Effector CD8-positive, alpha-beta T cell (primary cell): ENCODE results near the gene IMPA2.

ENCODE experiments used
- DNase-seq: peaks from one replicate; lab custom pipeline; 2025; lab: John Stamatoyannopoulos, UW

Gene IMPA2

DNA sequence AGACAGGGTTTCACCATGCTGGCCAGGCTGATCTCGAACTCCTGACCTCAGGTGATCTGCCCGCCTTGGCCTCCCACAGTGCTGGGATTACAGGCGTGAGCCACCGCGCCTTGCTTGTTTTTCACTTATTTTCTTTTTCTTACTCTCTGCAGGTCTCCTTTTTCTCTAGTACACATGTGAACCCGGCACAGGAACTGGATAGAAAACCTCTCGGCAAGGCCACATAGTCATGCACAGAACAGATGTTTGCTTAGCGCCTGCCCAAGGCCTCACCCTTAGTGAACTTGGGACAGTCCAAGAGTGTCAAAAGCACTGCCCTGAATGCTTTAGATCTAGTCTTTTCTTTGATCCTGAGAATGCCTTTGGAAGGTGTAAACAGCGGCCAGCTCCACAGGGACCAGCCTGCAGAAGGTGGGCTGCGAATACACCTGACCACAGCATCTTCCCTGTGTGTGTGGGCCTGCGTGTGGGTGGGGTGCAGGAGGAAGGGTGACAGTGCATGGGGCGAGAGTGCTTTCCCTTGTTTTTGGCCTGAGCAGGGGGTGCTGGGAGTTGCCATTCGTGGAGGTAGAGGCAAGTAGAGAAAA lies 27.0 kb downstream of the IMPA2 start:
- DNase-seq: no peak

DNA sequence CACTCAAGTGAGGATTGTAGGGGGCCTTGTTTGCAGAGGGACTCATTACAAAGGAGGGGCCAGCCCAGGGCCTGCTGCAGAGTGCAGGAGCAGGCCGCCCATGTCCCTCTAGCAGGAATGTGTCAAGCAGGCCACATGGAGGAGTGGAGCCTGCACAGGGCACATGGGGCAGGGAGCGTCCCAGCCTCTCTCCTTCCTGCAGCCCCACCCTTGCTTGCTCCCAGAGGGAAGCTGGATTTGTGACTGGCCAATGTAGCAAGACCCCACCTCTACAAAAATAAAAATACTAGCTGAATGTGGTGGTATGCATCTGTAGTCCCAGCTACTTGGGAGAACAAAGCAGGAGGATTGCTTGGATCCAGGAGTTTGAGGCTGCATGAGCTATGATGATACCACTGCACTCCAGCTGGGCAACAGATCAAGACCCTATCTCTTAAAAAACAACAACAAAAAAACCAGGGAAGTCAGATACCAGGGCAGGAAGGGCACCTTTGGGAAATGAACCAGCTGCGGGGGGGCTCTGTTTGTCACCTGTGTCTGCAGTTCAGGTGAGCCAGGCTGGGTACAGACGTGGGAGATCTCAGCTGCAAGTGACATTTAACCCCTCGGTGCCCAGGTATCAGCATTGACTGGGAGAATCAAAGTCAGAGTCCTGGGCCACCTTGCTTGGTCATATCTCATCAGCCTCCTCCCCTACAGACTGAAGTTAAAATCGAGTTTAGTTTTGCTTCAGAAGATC lies 27.7 kb downstream of the IMPA2 start:
- no peak for DNase-seq

GRCh38 chr18:12009581-12010140 lies 28.4 kb downstream of the IMPA2 start:
- DNase-seq: no peak

DNA sequence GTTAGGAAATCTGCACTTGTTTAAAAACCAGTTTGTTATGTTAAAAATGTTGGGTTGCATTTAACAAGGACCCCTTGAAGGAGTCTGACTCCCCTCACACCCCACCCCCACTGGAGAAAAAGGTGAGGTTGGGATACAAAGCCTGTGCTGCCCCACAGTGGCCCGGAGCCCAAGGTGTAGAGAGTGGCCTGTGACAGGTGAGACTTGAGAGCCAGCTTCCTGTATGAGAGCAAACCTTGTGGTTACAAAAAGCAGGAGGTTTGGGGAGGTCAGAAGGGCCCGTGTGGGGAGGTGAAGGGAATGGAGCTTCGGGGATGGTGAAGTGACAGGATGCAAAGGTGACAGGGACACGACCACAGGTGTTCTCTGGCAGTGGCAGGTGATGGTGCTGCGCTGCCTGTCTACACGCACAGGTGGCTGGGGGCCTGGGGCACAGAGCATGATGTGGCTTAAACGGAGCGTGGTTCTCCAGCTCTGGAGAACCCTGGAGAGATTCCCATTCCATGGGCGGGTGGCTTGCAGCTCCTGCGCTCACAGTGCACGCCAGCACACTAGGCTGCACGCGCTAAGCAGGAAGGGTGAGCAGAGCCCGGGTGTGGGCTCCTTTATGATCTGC lies 29.0 kb downstream of the IMPA2 start:
- DNase-seq: no peak

GRCh38 chr18:12011199-12011956 lies 30.1 kb downstream of the IMPA2 start:
- DNase-seq: no peak

- DNase-seq: no peak
These were observed 30.7 kb downstream of the IMPA2 start for GRCh38 chr18:12011957-12012549.

DNA sequence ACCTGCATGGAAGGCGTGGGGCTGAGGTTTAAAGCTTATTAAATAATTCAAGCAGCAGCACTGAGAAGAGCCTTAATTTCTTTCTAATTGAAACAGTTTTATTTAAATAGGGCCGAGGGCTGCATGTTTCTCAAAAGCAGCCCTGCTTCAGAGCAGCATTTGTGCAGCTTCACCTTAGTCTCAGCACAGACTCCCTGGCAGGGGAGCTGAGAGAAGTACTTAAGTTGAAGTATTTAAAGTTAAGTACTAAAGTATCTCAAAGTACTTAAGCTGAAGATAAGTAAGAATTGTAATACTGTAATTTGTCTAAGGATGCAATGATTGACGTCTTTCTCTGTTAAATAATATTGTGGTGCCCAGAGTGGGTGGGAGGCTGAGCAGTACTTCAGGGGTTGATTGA lies 31.4 kb downstream of the IMPA2 start:
- DNase-seq: no peak

- no peak for DNase-seq
These were observed 32.0 kb downstream of the IMPA2 start for GRCh38 chr18:12013186-12013916.

DNA sequence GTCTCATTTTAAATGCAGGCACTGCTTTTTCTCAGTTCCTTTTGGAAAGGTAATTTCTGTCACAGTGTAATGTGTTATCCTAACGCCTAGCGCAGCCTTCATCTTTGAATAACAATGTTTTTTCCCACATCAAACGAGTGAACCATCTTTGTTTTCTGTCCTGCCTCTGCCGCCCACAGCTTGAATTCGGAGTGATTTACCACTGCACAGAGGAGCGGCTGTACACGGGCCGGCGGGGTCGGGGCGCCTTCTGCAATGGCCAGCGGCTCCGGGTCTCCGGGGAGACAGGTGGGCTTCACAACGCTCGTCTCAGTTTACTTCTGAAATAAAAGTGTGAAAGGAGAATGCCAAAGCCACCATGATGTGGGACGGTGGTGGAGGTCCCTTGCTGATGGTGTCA lies 32.8 kb downstream of the IMPA2 start:
- no peak for DNase-seq

- no peak for DNase-seq
These were observed 33.5 kb downstream of the IMPA2 start for GRCh38 chr18:12014521-12015415.

DNA sequence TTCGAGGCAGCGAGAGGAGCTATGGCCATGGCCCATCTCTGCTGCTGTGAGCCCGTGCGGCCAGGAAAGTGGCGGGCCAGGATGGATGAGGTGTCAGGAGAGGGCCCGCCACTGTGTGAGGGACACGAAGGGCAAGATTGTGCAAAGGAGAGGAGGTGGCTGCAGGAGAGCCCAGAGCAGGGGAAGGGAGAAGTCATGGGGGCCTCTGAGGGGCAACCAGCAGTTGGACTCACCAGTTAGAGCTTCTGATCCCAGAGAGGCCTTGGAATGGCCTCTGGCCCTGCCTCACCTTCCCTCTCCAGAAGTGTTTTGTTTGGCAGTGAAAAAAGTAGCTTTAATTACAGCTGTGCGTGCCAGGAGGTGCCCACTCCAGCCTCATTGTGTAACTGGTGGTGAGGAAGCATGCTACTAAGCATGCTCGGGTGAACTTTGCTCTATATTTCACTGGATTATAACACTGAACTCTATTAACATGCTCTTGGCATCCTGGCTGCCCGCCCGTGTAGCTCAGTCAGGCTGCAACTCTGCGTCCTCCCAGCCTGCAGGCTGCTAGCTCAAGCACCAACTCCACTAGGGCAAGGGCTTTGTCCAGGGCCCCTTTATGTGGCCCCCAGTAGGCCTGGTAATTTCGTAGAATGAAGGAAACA lies 34.2 kb downstream of the IMPA2 start:
- DNase-seq: no peak

- no peak for DNase-seq
These were observed 35.8 kb downstream of the IMPA2 start for GRCh38 chr18:12017081-12017480.

DNA sequence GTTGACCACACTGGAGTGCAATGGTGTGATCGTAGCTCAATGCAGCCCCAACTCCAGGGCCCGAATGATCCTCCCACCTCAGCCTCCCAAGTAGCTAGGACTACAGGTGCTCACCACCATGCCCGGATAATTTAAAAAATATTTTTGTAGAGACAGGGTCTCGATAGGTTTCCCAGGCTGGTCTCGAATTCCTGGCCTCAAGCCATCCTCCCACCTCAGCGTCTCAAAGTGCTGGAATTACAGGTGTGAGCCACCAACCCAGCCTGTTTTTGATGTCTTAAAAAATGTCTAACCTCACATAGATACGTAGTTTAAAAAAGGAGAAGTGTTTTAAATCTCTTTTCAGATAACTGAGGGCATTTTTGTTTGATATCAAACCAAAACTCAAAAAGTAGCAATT lies 37.6 kb downstream of the IMPA2 start:
- no peak for DNase-seq

GRCh38 chr18:12021077-12021476 lies 39.8 kb downstream of the IMPA2 start:
- no peak for DNase-seq

GRCh38 chr18:12021596-12021995 lies 40.3 kb downstream of the IMPA2 start:
- DNase-seq: no peak

DNA sequence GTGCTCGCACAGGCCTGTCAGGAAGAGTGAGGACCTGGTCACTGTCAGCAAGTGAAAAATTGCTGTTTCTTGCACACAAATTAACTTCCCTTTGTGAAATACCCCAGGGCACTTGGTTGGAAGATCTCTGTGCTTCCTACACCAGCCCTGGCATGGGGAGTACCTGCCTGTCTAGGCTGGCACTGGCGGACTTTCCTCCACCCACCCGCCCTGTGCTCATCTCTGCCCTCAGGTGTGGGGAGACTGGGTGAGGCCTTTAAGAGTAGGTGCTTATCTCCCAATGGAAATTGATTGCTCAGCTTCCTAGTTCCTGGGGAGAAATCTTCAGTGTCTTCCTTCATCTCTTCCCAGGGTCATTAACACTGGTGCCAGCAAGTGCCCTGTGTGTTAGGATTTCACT lies 42.1 kb downstream of the IMPA2 start:
- DNase-seq: no peak

DNA sequence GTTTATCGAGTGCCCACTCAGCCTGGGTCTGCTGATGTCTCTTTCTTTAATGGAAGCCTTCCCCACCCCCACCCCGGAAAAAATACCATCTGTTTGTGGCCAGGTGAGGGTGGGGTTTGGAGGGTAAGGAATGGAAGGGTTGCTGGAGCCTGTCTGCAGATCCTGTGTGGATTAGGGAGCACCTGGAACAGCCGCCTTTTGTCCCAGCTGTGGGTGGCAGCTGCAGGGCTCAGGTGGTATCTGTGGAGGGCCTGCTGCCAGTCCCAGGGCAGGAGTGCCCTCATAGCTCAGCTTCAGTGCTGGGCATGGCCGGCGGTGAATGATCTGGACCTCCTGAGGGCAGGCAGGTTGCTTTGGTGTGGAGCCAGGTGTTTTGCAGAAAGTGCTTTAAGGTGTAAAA lies 45.3 kb downstream of the IMPA2 start:
- no peak for DNase-seq

DNA sequence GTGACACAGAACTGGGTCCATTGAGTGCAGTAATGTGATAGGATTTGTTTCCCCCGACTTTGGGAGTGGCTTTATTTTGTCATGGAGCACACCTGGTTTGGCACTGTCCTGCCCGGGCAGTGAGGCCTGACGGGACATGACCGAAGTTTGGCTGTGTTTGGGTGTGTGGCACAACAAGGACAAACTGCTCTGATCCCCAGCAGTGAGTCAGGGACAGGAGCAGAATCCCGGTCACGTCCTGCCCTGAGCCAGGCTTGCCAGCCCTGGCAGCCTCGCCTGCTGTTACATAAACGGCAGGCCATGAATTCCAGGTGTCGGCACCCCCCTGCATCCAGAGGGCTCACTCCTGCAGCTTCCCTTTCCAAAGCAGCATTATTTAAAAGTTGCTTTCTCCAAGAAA lies 45.7 kb downstream of the IMPA2 start:
- DNase-seq: no peak

DNA sequence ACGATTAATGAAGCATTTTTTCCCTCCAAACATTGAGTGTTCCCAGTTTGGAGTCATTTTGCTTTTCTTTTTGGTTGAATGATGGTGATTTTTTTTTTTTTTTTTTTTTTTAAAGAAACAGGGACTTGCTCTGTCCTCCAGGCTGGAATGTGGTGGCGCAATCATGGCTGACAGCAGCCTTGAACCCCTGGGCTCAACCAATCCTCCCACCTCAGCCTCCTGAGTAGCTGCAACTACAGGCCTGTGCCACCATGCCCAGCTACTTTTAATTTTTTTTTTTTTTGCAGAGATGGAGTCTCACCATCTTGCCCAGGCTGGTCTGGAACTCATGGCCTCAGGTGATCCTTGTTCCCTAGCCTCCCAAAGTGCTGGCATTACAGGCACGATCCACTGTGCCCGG lies 46.2 kb downstream of the IMPA2 start:
- DNase-seq: no peak
